OCI-LY7 (cell line): ENCODE measurements around the gene CD58. TPM values are rescaled to one million over a fixed set of nuclear protein-coding genes. Genes with fewer than 3 reads are reported as not detected.

Experiments
- BruUV-seq: library from RNA; stranded (reverse); fragments of 400-500 nt; replicated peaks from 2 replicates; lab custom pipeline; 2021; lab: Mats Ljungman, UMichigan
- CTCF ChIA-PET: fragments of 300-600 bp; sonication (Branson Sonifier 250); formaldehyde crosslinking; loops from one replicate; lab custom pipeline; 2022; ENCODE audit warnings: antibody characterized with exemption; ENCODE audit not compliant: unreplicated experiment; lab: Charles Lee
- POLR2A ChIA-PET: fragments of 300-600 bp; sonication (Branson Sonifier 250); formaldehyde crosslinking; loops from one replicate; lab custom pipeline; 2022; ENCODE audit warnings: antibody characterized with exemption; lab: Charles Lee
- DNase-seq: peaks from one replicate; pipeline ENCODE4 v3.0.0-alpha.2; 2015; ENCODE audit warnings: low spot score
- H2AFZ ChIP-seq: fragments of 200-600 bp; sonication (generic), shearing (Covaris generic); 2 replicates; pipeline ENCODE4 v1.6.1; 2014; ENCODE audit warnings: mild to moderate bottlenecking, antibody characterized with exemption, low read length, moderate library complexity
- H3K27ac ChIP-seq: fragments of 200-600 bp; sonication (generic); 2 replicates; pipeline ENCODE4 v1.5.1; 2014; ENCODE audit warnings: mixed run types, low read depth, mild to moderate bottlenecking, moderate library complexity, low read length, inconsistent platforms; ENCODE audit not compliant: poor library complexity, severe bottlenecking
- H3K36me3 ChIP-seq: fragments of 200-600 bp; sonication (generic); 2 replicates; pipeline ENCODE4 v1.6.1; 2014; ENCODE audit warnings: mild to moderate bottlenecking, antibody characterized with exemption, low read length, moderate library complexity, mixed read lengths; ENCODE audit not compliant: insufficient read depth
- H3K4me1 ChIP-seq: fragments of 200-600 bp; sonication (generic); 2 replicates; pipeline ENCODE4 v1.5.1; 2014; ENCODE audit warnings: mild to moderate bottlenecking, low read length; ENCODE audit not compliant: insufficient read depth, poor library complexity, severe bottlenecking
- H3K4me2 ChIP-seq: fragments of 200-600 bp; sonication (generic); 2 replicates; pipeline ENCODE4 v1.6.1; 2014; ENCODE audit warnings: mild to moderate bottlenecking, low read length
- H3K4me3 ChIP-seq: fragments of 200-600 bp; sonication (generic); 2 replicates; pipeline ENCODE4 v1.5.1; 2014; ENCODE audit warnings: mild to moderate bottlenecking, low read depth, low read length; ENCODE audit not compliant: poor library complexity, severe bottlenecking
- H3K79me2 ChIP-seq: fragments of 200-600 bp; sonication (generic); 2 replicates; pipeline ENCODE4 v1.6.1; 2016; ENCODE audit warnings: low read depth, mild to moderate bottlenecking, low read length, moderate library complexity, mixed read lengths; ENCODE audit not compliant: insufficient read depth
- H3K9me2 ChIP-seq: fragments of 200-600 bp; sonication (generic); 2 replicates; pipeline ENCODE4 v1.6.1; 2016; ENCODE audit warnings: mild to moderate bottlenecking, low read length, mixed read lengths; ENCODE audit not compliant: insufficient read depth
- H3K9me3 ChIP-seq: fragments of 200-600 bp; sonication (generic); 2 replicates; pipeline ENCODE4 v1.6.1; 2014; ENCODE audit warnings: mild to moderate bottlenecking, mixed run types, low read length, mixed read lengths
- H4K20me1 ChIP-seq: fragments of 200-600 bp; sonication (generic); 2 replicates; pipeline ENCODE4 v1.6.1; 2014; ENCODE audit warnings: mild to moderate bottlenecking, antibody characterized with exemption, low read length, moderate library complexity, mixed read lengths; ENCODE audit not compliant: insufficient read depth
- CTCF ChIP-seq: fragments of 200-600 bp; sonication (generic); conservative IDR thresholded peaks from 2 replicates; pipeline ENCODE4 v1.5.1; 2014; ENCODE audit warnings: mild to moderate bottlenecking, antibody characterized with exemption, low read length, moderate library complexity, mixed read lengths
- EZH2phosphoT487 ChIP-seq: fragments of 200-600 bp; sonication (generic); IDR thresholded peaks from 2 replicates; pipeline ENCODE4 v1.6.1; 2018; ENCODE audit warnings: low read depth, borderline replicate concordance, mild to moderate bottlenecking, mixed run types, antibody characterized with exemption, low read length, moderate library complexity, mixed read lengths
- intact Hi-C: fragments of 100-400 bp; cut with micrococcal nuclease; formaldehyde crosslinking; loops from one replicate; pipeline ENCODE4 v1.10.0; 2022; ENCODE audit not compliant: unreplicated experiment
- total RNA-seq, 2 experiments: library from RNA; depleted of rRNA in 1 of 2; stranded (reverse); fragments of >200 nt in 1 of 2; shearing (Covaris generic) in 1 of 2; gene quantifications; 2 replicates each; pipeline ENCODE4 v1.2.3, GENCODE V29; 2014 to 2022

CD58 gene
- total RNA-seq, 2 experiments from 2014 or later, result 3.3 TPM; not detected in 1

GRCh38 chr1:116503546-116504307 is 67.1 kb downstream of the CD58 start:
- BruUV-seq, result no TSS peak
- no peak overlapping the region for H3K4me3 ChIP-seq
- intact Hi-C loops, result no loop called here
- no peak overlapping the region for H3K27ac ChIP-seq
- no peak overlapping the region for H2AFZ ChIP-seq
- H4K20me1 ChIP-seq, result no peaks in the 10 kb centered on the region
- no peaks in the 10 kb centered on the region for H3K9me3 ChIP-seq
- H3K4me2 ChIP-seq, result no peak overlapping the region
- ChIA-PET POLR2A (no interaction called here), CTCF (no interaction called here)
- no peaks in the 10 kb centered on the region for H3K4me1 ChIP-seq
- no peaks in the 10 kb centered on the region for H3K36me3 ChIP-seq
- no peaks in the 10 kb centered on the region; the same call in 1 of the 2 replicates for H3K9me2 ChIP-seq
- no peak for DNase-seq
- no peaks in the 10 kb centered on the region for H3K79me2 ChIP-seq
- no peak for TF ChIP-seq EZH2phosphoT487
- TF ChIP-seq CTCF, result no peak

- Histone ChIP-seq H3K4me2 (no peak overlapping the region), H3K79me2 (no peaks in the 10 kb centered on the region), H3K27ac (no peak overlapping the region), H4K20me1 (no peaks in the 10 kb centered on the region), H3K4me1 (no peaks in the 10 kb centered on the region), H3K4me3 (no peak overlapping the region), H3K9me3 (no peaks in the 10 kb centered on the region), H3K36me3 (no peaks in the 10 kb centered on the region), H2AFZ (no peak overlapping the region), H3K9me2 (no peaks in the 10 kb centered on the region; the same call in 1 of the 2 replicates)
- BruUV-seq, result no TSS peak
- TF ChIP-seq EZH2phosphoT487 (no peak), CTCF (no peak)
- ChIA-PET POLR2A (no interaction called here), CTCF (no interaction called here)
- no peak for DNase-seq
- intact Hi-C loops, result no loop called here
Measured at GRCh38 chr1:116502671-116503314, 68.0 kb downstream of the CD58 start.

- CTCF ChIA-PET, result no interaction called here
- Histone ChIP-seq H3K27ac (no peak overlapping the region), H4K20me1 (no peaks in the 10 kb centered on the region), H3K9me3 (no peaks in the 10 kb centered on the region), H2AFZ (no peak overlapping the region), H3K4me2 (no peak overlapping the region), H3K36me3 (no peaks in the 10 kb centered on the region), H3K79me2 (no peaks in the 10 kb centered on the region), H3K9me2 (no peaks in the 10 kb centered on the region; the same call in 1 of the 2 replicates), H3K4me3 (no peak overlapping the region), H3K4me1 (no peaks in the 10 kb centered on the region)
- no peak for DNase-seq
- POLR2A ChIA-PET, result no interaction called here
- TF ChIP-seq CTCF (no peak), EZH2phosphoT487 (no peak)
- no TSS peak for BruUV-seq
- intact Hi-C loops, result no loop called here
Measured at GRCh38 chr1:116501870-116502244, 69.0 kb downstream of the CD58 start.
